H9 (cell line): ENCODE results near the gene C4orf36. TPM values are rescaled to one million over a fixed set of nuclear protein-coding genes. Genes with fewer than 3 reads are reported as not detected.

Experiments used
- DNase-seq: peaks from one replicate; pipeline ENCODE4 v3.0.0-alpha.2; 2017
- H2AFZ ChIP-seq: one replicate; pipeline ENCODE4 v1.6.1; 2013; ENCODE audit warnings: mild to moderate bottlenecking, low read length, control low read depth, moderate library complexity
- H2AK5ac ChIP-seq: 2 replicates; pipeline ENCODE4 v1.6.1; 2013; ENCODE audit warnings: low read length, control low read depth, mixed read lengths; ENCODE audit not compliant: insufficient read length
- H2BK120ac ChIP-seq: one replicate; pipeline ENCODE4 v1.6.1; 2013; ENCODE audit warnings: low read depth, mild to moderate bottlenecking, low read length, control low read depth, inconsistent platforms; ENCODE audit not compliant: poor library complexity, severe bottlenecking
- H2BK12ac ChIP-seq: 2 replicates; pipeline ENCODE4 v1.6.1; 2013; ENCODE audit warnings: low read length, control low read depth, mixed read lengths, low read depth; ENCODE audit not compliant: insufficient read length
- H2BK15ac ChIP-seq: 2 replicates; pipeline ENCODE4 v1.6.1; 2013; ENCODE audit warnings: low read depth, low read length, control low read depth
- H2BK20ac ChIP-seq: one replicate; pipeline ENCODE4 v1.6.1; 2013; ENCODE audit warnings: low read depth, mild to moderate bottlenecking, low read length, control low read depth, inconsistent platforms; ENCODE audit not compliant: poor library complexity, severe bottlenecking
- H2BK5ac ChIP-seq: 2 replicates; pipeline ENCODE4 v1.6.1; 2013; ENCODE audit warnings: low read length, control low read depth, mixed read lengths; ENCODE audit not compliant: insufficient read length
- H3K14ac ChIP-seq: 2 replicates; pipeline ENCODE4 v1.6.1; 2013; ENCODE audit warnings: low read length, control low read depth; ENCODE audit not compliant: insufficient read depth
- H3K18ac ChIP-seq: 2 replicates; pipeline ENCODE4 v1.6.1; 2013; ENCODE audit warnings: low read depth, mild to moderate bottlenecking, mixed read lengths, low read length, control low read depth; ENCODE audit not compliant: insufficient read length
- H3K23ac ChIP-seq: 2 replicates; pipeline ENCODE4 v1.6.1; 2013; ENCODE audit warnings: low read length, control low read depth, mixed read lengths, low read depth; ENCODE audit not compliant: insufficient read length
- H3K23me2 ChIP-seq: 2 replicates; pipeline ENCODE4 v1.6.1; 2013; ENCODE audit warnings: low read depth, mild to moderate bottlenecking, mixed read lengths, low read length, control low read depth; ENCODE audit not compliant: insufficient read length, poor library complexity, severe bottlenecking
- H3K27ac ChIP-seq: 2 replicates; pipeline ENCODE4 v1.5.1; 2013; ENCODE audit warnings: low read length, control low read depth, mixed read lengths, low read depth; ENCODE audit not compliant: insufficient read length
- H3K27me3 ChIP-seq: 2 replicates; pipeline ENCODE4 v1.6.1; 2013; ENCODE audit warnings: low read length, control low read depth, inconsistent platforms; ENCODE audit not compliant: insufficient read depth
- H3K4ac ChIP-seq: 2 replicates; pipeline ENCODE4 v1.6.1; 2013; ENCODE audit warnings: low read depth, mild to moderate bottlenecking, control low read depth, inconsistent platforms, low read length, moderate library complexity
- H3K4me1 ChIP-seq: 2 replicates; pipeline ENCODE4 v1.6.1; 2013; ENCODE audit warnings: low read length, control low read depth, inconsistent platforms; ENCODE audit not compliant: insufficient read depth
- H3K4me2 ChIP-seq: 2 replicates; pipeline ENCODE4 v1.6.1; 2013; ENCODE audit warnings: low read length, control low read depth, mixed read lengths; ENCODE audit not compliant: insufficient read length, insufficient read depth
- H3K56ac ChIP-seq: 2 replicates; pipeline ENCODE4 v1.6.1; 2013; ENCODE audit warnings: low read depth, mild to moderate bottlenecking, mixed read lengths, low read length, control low read depth; ENCODE audit not compliant: insufficient read length
- H3K79me1 ChIP-seq: 2 replicates; pipeline ENCODE4 v1.6.1; 2013; ENCODE audit warnings: low read depth, mild to moderate bottlenecking, moderate library complexity, low read length, control low read depth, inconsistent platforms; ENCODE audit not compliant: insufficient read depth, poor library complexity, severe bottlenecking
- H3K79me2 ChIP-seq: 2 replicates; pipeline ENCODE4 v1.6.1; 2013; ENCODE audit warnings: low read length, control low read depth, inconsistent platforms; ENCODE audit not compliant: insufficient read depth
- H3K9ac ChIP-seq: 2 replicates; pipeline ENCODE4 v1.6.1; 2013; ENCODE audit warnings: low read length, control low read depth, mixed read lengths; ENCODE audit not compliant: insufficient read length; ENCODE audit errors: extremely low read depth
- H3K9me3 ChIP-seq: one replicate; pipeline ENCODE4 v1.6.1; 2013; ENCODE audit warnings: low read depth, low read length, inconsistent platforms; ENCODE audit not compliant: control insufficient read depth
- H3T11ph ChIP-seq: one replicate; pipeline ENCODE4 v1.6.1; 2013; ENCODE audit warnings: mild to moderate bottlenecking, low read length, control low read depth, inconsistent platforms
- H4K20me1 ChIP-seq: one replicate; pipeline ENCODE4 v1.6.1; 2013; ENCODE audit not compliant: control insufficient read depth, insufficient read length, insufficient read depth
- H4K5ac ChIP-seq: 2 replicates; pipeline ENCODE4 v1.6.1; 2013; ENCODE audit warnings: low read depth, mild to moderate bottlenecking, mixed read lengths, low read length, control low read depth; ENCODE audit not compliant: insufficient read length
- H4K8ac ChIP-seq: replicated peaks from 2 replicates; pipeline ENCODE4 v1.6.1; 2013; ENCODE audit warnings: low read length, control low read depth, mixed read lengths, low read depth; ENCODE audit not compliant: insufficient read length
- H4K91ac ChIP-seq: 2 replicates; pipeline ENCODE4 v1.6.1; 2013; ENCODE audit warnings: low read depth, mild to moderate bottlenecking, moderate library complexity, mixed read lengths, low read length, control low read depth; ENCODE audit not compliant: insufficient read length
- H3K27ac Mint-ChIP-seq, 3 experiments: 2 replicates in 2 of 3; 3 replicates in 1 of 3; pipeline ENCODE4 v1.8.0; 2020 to 2021; ENCODE audit warnings: mixed read lengths in 3 of 3, mild to moderate bottlenecking in 1 of 3, moderate library complexity in 1 of 3
- H3K27me3 Mint-ChIP-seq: 2 replicates; pipeline ENCODE4 v1.8.0; 2021; ENCODE audit warnings: low read depth, mild to moderate bottlenecking, moderate library complexity, mixed read lengths
- H3K36me3 Mint-ChIP-seq, 3 experiments: 2 replicates in 2 of 3; 3 replicates in 1 of 3; pipeline ENCODE4 v1.8.0; 2020 to 2021; ENCODE audit warnings: low read depth in 3 of 3, mixed read lengths in 3 of 3; ENCODE audit not compliant: insufficient read depth in 1 of 3
- H3K4me1 Mint-ChIP-seq, 2 experiments: 2 replicates each; pipeline ENCODE4 v1.8.0; 2020; ENCODE audit warnings: mixed read lengths in 2 of 2
- H3K4me3 Mint-ChIP-seq, 2 experiments: 2 replicates in 1 of 2; 3 replicates in 1 of 2; pipeline ENCODE4 v1.8.0; 2020 to 2021; ENCODE audit warnings: mild to moderate bottlenecking in 2 of 2, mixed read lengths in 2 of 2, moderate library complexity in 1 of 2
- H3K9me3 Mint-ChIP-seq, 2 experiments: 2 replicates in 1 of 2; 3 replicates in 1 of 2; pipeline ENCODE4 v1.8.0; 2020; ENCODE audit warnings: mild to moderate bottlenecking in 2 of 2, mixed read lengths in 2 of 2, moderate library complexity in 1 of 2
- WGBS: extraction: QIAGEN DNeasy Blood & Tissue Kit; methylation state at CpG from one replicate; pipeline ENCODE4 v1.1.7; 2013; ENCODE audit warnings: missing lambda C conversion rate, low lambda C conversion rate, mixed read lengths; ENCODE audit not compliant: insufficient read length; ENCODE audit errors: extremely low coverage; 5-methylcytosine and 5-hydroxymethylcytosine counted together
- total RNA-seq: library from RNA; stranded (reverse); gene quantifications from 2 replicates; pipeline ENCODE4 v1.2.1, GENCODE V29; 2021
- TF ChIP-seq, protein P1 (sequence below): fragments of 200-600 bp; sonication (generic); conservative IDR thresholded peaks from 3 replicates; pipeline ENCODE4 v1.8.0; 2021; ENCODE audit warnings: antibody characterized with exemption, mild to moderate bottlenecking

C4orf36 gene
- total RNA-seq, 1 experiment from 2014 or later = 2.2 TPM

DNA sequence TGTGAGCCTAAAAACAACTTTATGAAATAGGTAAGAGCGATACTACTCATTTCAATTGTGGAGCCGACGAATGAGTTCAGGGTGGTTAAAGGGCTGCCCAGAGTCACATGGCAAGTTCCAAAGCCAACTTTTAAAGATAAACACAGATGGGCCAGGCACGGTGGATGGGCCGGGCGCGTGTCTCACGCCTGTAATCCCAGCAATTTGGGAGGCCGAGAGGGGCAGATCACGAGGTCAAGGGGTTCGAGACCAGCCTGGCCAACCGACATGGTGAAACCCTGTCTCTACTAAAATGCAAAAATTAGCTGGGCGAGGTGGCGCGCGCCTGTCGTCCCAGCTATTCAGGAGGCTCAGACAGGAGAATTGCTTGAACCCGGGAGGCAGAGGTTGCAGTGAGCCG, 914 bp upstream of the C4orf36 start:
- Mint-ChIP-seq H3K9me3 (no peaks in the 10 kb centered on the region), H3K36me3 (peaks cover 0 to 5% (median 0%) of the 10 kb centered on the region in 3 experiments; a peak in 1 of 7 replicates), H3K4me1 (peaks cover 18 to 19% of the 10 kb centered on the region in 2 experiments), H3K4me3 (peak overlapping the region; percentile 80 to 85), H3K27ac (no peak overlapping the region), H3K27me3 (peaks cover 15% of the 10 kb centered on the region)
- DNase-seq = no peak
- Histone ChIP-seq H3K4me2 (peak overlapping the region; percentile 80), H3K4me1 (no peaks in the 10 kb centered on the region; the same call in 1 of the 2 replicates), H4K5ac (no peak overlapping the region), H2BK12ac (no peak overlapping the region), H2BK20ac (no peak overlapping the region), H3K14ac (no peak overlapping the region), H3K23ac (no peak overlapping the region), H4K20me1 (no peaks in the 10 kb centered on the region), H3K56ac (no peak overlapping the region), H3K9ac (no peak overlapping the region), H2BK120ac (no peak overlapping the region), H3K27ac (no peak overlapping the region), H3K18ac (no peak overlapping the region), H2AK5ac (no peak overlapping the region), H3K9me3 (no peaks in the 10 kb centered on the region), H3K79me2 (no peaks in the 10 kb centered on the region), H4K91ac (no peak overlapping the region), H3K23me2 (peaks cover 5% of the 10 kb centered on the region), H2AFZ (no peak overlapping the region), H4K8ac (no peak overlapping the region), H2BK15ac (no peak overlapping the region), H3K4ac (no peak overlapping the region), H2BK5ac (no peak overlapping the region), H3T11ph (no peak overlapping the region), H3K79me1 (no peaks in the 10 kb centered on the region), H3K27me3 (no peaks in the 10 kb centered on the region)
- no CpG with 5 or more reads among the region's 19 CpGs for WGBS
- TF ChIP-seq, protein P1, sequence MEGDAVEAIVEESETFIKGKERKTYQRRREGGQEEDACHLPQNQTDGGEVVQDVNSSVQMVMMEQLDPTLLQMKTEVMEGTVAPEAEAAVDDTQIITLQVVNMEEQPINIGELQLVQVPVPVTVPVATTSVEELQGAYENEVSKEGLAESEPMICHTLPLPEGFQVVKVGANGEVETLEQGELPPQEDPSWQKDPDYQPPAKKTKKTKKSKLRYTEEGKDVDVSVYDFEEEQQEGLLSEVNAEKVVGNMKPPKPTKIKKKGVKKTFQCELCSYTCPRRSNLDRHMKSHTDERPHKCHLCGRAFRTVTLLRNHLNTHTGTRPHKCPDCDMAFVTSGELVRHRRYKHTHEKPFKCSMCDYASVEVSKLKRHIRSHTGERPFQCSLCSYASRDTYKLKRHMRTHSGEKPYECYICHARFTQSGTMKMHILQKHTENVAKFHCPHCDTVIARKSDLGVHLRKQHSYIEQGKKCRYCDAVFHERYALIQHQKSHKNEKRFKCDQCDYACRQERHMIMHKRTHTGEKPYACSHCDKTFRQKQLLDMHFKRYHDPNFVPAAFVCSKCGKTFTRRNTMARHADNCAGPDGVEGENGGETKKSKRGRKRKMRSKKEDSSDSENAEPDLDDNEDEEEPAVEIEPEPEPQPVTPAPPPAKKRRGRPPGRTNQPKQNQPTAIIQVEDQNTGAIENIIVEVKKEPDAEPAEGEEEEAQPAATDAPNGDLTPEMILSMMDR = no peak
